ENCODE measurements around the gene SMURF2. TPM values are rescaled to one million over a fixed set of nuclear protein-coding genes. Genes with fewer than 3 reads are reported as not detected.

The SMURF2 gene
- total and polyA plus RNA-seq, 2 of the 4 experiments (the other 2 are of a cell fraction): 131 to 774 TPM

GRCh38 chr17:64687961-64688360 is 25.9 kb upstream of the SMURF2 start:
- dilution Hi-C loops (cut with HindIII; ENCODE audit: low sequenced_read_pairs, unreplicated experiment): no loop called here
- Histone ChIP-seq H3K9ac (ENCODE audit: low read depth, low read length) (no peak overlapping the region), H3K56ac (ENCODE audit: extremely low read depth, insufficient read depth, low read length) (no peak overlapping the region), H4K8ac (ENCODE audit: low read depth in 2 of 2, low read length in 2 of 2) (peak overlapping the region; percentile 91 to 98), H2AFZ (replicated peaks; ENCODE audit: low read length, poor library complexity) (no peak overlapping the region), H4K5ac (ENCODE audit: low read depth, low read length) (peak overlapping the region; percentile 98; the same call in 1 of the 2 replicates), H3K79me1 (ENCODE audit: low read depth in 1 of 2, low read length in 2 of 2) (peaks cover 23 to 55% of the 10 kb centered on the region in 2 experiments), H3K18ac (ENCODE audit: low read depth, low read length) (peak overlapping the region; percentile 96), H2AK9ac (replicated peaks; ENCODE audit: low read depth, low read length, poor library complexity) (peak overlapping the region; percentile 1), H3K27ac (ENCODE audit: insufficient read depth, low read length) (peak overlapping the region; percentile 54), H3K4me2 (ENCODE audit: low read depth, low read length) (no peak overlapping the region), H2BK15ac (ENCODE audit: low read depth, low read length) (peak overlapping the region; percentile 94; the same call in 2 of the 3 replicates), H3K36me3 (ENCODE audit: control insufficient read depth, insufficient read depth, low read length) (no peaks in the 10 kb centered on the region), H3K4ac (ENCODE audit: low read depth, low read length) (peak overlapping the region; percentile 99), H2BK20ac (ENCODE audit: low read depth, low read length) (peak overlapping the region; percentile 100), H3K9me3 (ENCODE audit: control insufficient read depth, insufficient read depth, low read length) (no peaks in the 10 kb centered on the region), H3K14ac (replicated peaks; ENCODE audit: low read depth, low read length) (peak overlapping the region; percentile 95), H3K4me3 (ENCODE audit: insufficient read depth, low read depth, low read length) (no peak overlapping the region), H3K27me3 (ENCODE audit: control insufficient read depth, insufficient read depth, low read length) (no peaks in the 10 kb centered on the region), H2BK120ac (ENCODE audit: low read depth, low read length) (peak overlapping the region; percentile 99), H3K23ac (ENCODE audit: low read depth, low read length) (peak overlapping the region; percentile 83), H4K91ac (ENCODE audit: insufficient read depth, low read depth, low read length) (peak overlapping the region; percentile 98), H2AK5ac (ENCODE audit: low read depth, low read length) (peak overlapping the region; percentile 100), H3K9me1 (ENCODE audit: insufficient read depth, low read length) (peaks cover 15% of the 10 kb centered on the region), H3K4me1 (ENCODE audit: control insufficient read depth, insufficient read depth, low read length) (peaks cover 19% of the 10 kb centered on the region), H2BK5ac (ENCODE audit: low read depth, low read length, poor library complexity, severe bottlenecking) (peak overlapping the region; percentile 91), H4K20me1 (ENCODE audit: insufficient read depth, low read length) (no peaks in the 10 kb centered on the region)
- ATAC-seq (ENCODE audit: low read depth) (peak; percentile 50), DNase-seq (peak; percentile 80)
- POLR2A ChIA-PET (ENCODE audit: unreplicated experiment): interaction anchor here (0.6 kb wide), 1 partner anchor 49 kb away, joined by 24 read pairs; no protein-coding TSS in a partner anchor
- intact Hi-C loops (cut with micrococcal nuclease): no loop called here
- in situ Hi-C loops (cut with MboI; ENCODE audit: low sequenced_read_pairs): no loop called here
- no CpG with 5 or more reads among the region's 5 CpGs for WGBS, 2 experiments (ENCODE audit: extremely low coverage in 2 of 2, insufficient read length in 1 of 2)
- no TSS peak for BruUV-seq (replicated peaks)
- TF ChIP-seq CEBPB (IDR thresholded peaks at IDR 0.05; ENCODE audit: low read depth, low read length) (0 out of 2 replicates have a peak, but pooled peaks have one; percentile 18), RCOR1 (IDR thresholded peaks at IDR 0.05; ENCODE audit: insufficient replicate concordance, low read length) (no peak)
- CTCF ChIA-PET: interaction anchor here (1.0 kb wide), 1 partner anchor 8 kb away, joined by 4 read pairs; no protein-coding TSS in a partner anchor

Measured in IMR-90 (cell line).